B cell (primary cell): Measurements from ENCODE around the gene DIRAS1. TPM values are rescaled to one million over a fixed set of nuclear protein-coding genes. Genes with fewer than 3 reads are reported as not detected.

Source experiments
- ATAC-seq: fragments of 200-7000 bp; cut with Tn5 transposase; one replicate; pipeline ENCODE4 v1.10.0; 2021; ENCODE audit warnings: low read depth, mild to moderate bottlenecking, moderate number of reproducible peaks, moderate library complexity
- CTCF ChIA-PET: fragments of 350-600 bp; sonication (Branson Sonifier 250); formaldehyde crosslinking; loops from one replicate; lab custom pipeline; 2021; ENCODE audit warnings: antibody characterized with exemption, inconsistent platforms; lab: Charles Lee
- POLR2A ChIA-PET: fragments of 350-600 bp; sonication (Branson Sonifier 250); formaldehyde crosslinking; loops from one replicate; lab custom pipeline; 2021; ENCODE audit warnings: antibody characterized with exemption; lab: Charles Lee
- DNase-seq: peaks from one replicate; pipeline ENCODE4 v3.0.0; 2013
- H2AFZ ChIP-seq: 2 replicates; pipeline ENCODE4 v1.6.1; 2012; ENCODE audit warnings: mild to moderate bottlenecking, low read depth, low read length; ENCODE audit not compliant: insufficient read depth, poor library complexity, severe bottlenecking
- H3K27ac ChIP-seq, 2 donors: 1 replicate in 1 of 2; 2 replicates in 1 of 2; pipeline ENCODE4 v1.5.1; 2012 to 2013; ENCODE audit warnings: low read length in 2 of 2, mild to moderate bottlenecking in 2 of 2, moderate library complexity in 1 of 2
- H3K27me3 ChIP-seq, 4 experiments: fragments of 200-600 bp in 1 of 4; sonication (generic) in 1 of 4; replicated peaks in 1 of 4; 1 replicate in 2 of 4; 2 replicates in 2 of 4; pipeline versions ENCODE4 v1.6.1 to v1.7.0; 2013 to 2016; ENCODE audit warnings: low read length in 3 of 4, mild to moderate bottlenecking in 2 of 4, mixed read lengths in 1 of 4, moderate library complexity in 1 of 4; ENCODE audit not compliant: insufficient read depth in 4 of 4, control insufficient read depth in 3 of 4; ENCODE audit errors: control extremely low read depth in 1 of 4
- H3K36me3 ChIP-seq, 2 experiments: replicated peaks in 1 of 2; 1 replicate in 1 of 2; 2 replicates in 1 of 2; pipeline versions ENCODE4 v1.6.1 to v1.7.1; 2013; ENCODE audit warnings: low read length in 1 of 2; ENCODE audit not compliant: insufficient read depth in 2 of 2, control insufficient read depth in 1 of 2; ENCODE audit errors: control extremely low read depth in 1 of 2, extremely low read depth in 1 of 2
- H3K4me1 ChIP-seq, 2 donors: fragments of 200-600 bp in 1 of 2; sonication (generic) in 1 of 2; 1 replicate in 1 of 2; 2 replicates in 1 of 2; pipeline versions ENCODE4 v1.5.1 to v1.6.1; 2013 to 2017; ENCODE audit warnings: low read length in 2 of 2; ENCODE audit not compliant: control insufficient read depth in 2 of 2, insufficient read depth in 2 of 2
- H3K4me2 ChIP-seq: replicated peaks from 2 replicates; pipeline ENCODE3; 2012; ENCODE audit warnings: mild to moderate bottlenecking, low read depth, low read length; ENCODE audit not compliant: poor library complexity, severe bottlenecking
- H3K4me3 ChIP-seq, 5 experiments: fragments of 200-600 bp in 1 of 5; sonication (generic) in 1 of 5; 1 replicate in 3 of 5; 2 replicates in 2 of 5; pipeline versions ENCODE4 v1.5.1 to v1.7.0; 2011 to 2016; ENCODE audit warnings: low read length in 4 of 5, mild to moderate bottlenecking in 4 of 5, low read depth in 2 of 5, control low read depth in 1 of 5, moderate library complexity in 1 of 5; ENCODE audit not compliant: insufficient read depth in 1 of 5; ENCODE audit errors: control extremely low read depth in 1 of 5, extremely low read depth in 1 of 5
- H3K79me2 ChIP-seq: fragments of 200-600 bp; sonication (generic); one replicate; pipeline ENCODE4 v1.6.0; 2016; ENCODE audit warnings: low read length; ENCODE audit not compliant: control insufficient read depth, insufficient read depth
- H3K9ac ChIP-seq: fragments of 200-600 bp; sonication (generic); 2 replicates; pipeline ENCODE4 v1.6.1; 2017; ENCODE audit warnings: mild to moderate bottlenecking, low read length, moderate library complexity
- H3K9me3 ChIP-seq, 3 donors: one replicate each; pipeline versions ENCODE4 v1.6.1 to v1.7.1; 2013; ENCODE audit warnings: low read length in 2 of 3; ENCODE audit not compliant: control insufficient read depth in 2 of 3, insufficient read depth in 1 of 3; ENCODE audit errors: control extremely low read depth in 1 of 3
- H4K20me1 ChIP-seq: 2 replicates; pipeline ENCODE4 v1.6.0; 2012; ENCODE audit warnings: mild to moderate bottlenecking, low read length; ENCODE audit not compliant: insufficient read depth, control insufficient read depth, poor library complexity, severe bottlenecking
- H3K27ac Mint-ChIP-seq: one replicate; pipeline ENCODE4 v1.8.0; 2021; ENCODE audit warnings: mixed read lengths
- H3K27me3 Mint-ChIP-seq: one replicate; pipeline ENCODE4 v1.8.0; 2021; ENCODE audit warnings: mixed read lengths
- H3K4me1 Mint-ChIP-seq: one replicate; pipeline ENCODE4 v1.8.0; 2021; ENCODE audit warnings: mixed read lengths
- H3K4me3 Mint-ChIP-seq: one replicate; pipeline ENCODE4 v1.8.0; 2021; ENCODE audit warnings: mixed read lengths
- H3K9me3 Mint-ChIP-seq: one replicate; pipeline ENCODE4 v1.8.0; 2022; ENCODE audit warnings: mixed read lengths; ENCODE audit not compliant: insufficient read depth
- EZH2 ChIP-seq: IDR thresholded peaks from 2 replicates; pipeline ENCODE4 v1.6.1; 2012; ENCODE audit warnings: borderline replicate concordance, low read depth, mild to moderate bottlenecking, moderate library complexity, low read length; ENCODE audit not compliant: insufficient read depth, poor library complexity, severe bottlenecking
- WGBS: methylation state at CpG from one replicate; pipeline ENCODE4 v1.1.5; 2013; ENCODE audit warnings: missing lambda C conversion rate; ENCODE audit not compliant: insufficient coverage; 5-methylcytosine and 5-hydroxymethylcytosine counted together
- intact Hi-C: fragments of 100-400 bp; cut with micrococcal nuclease; formaldehyde crosslinking; loops from one replicate; pipeline ENCODE4 v1.10.0; 2022
- polyA plus RNA-seq: library from polyadenylated mRNA; depleted of rRNA; stranded (reverse); fragments of >200 nt; gene quantifications from 2 replicates; pipeline ENCODE4 v1.2.3, GENCODE V29; 2012
- total RNA-seq, 2 donors: library from RNA; stranded (reverse); fragments of 120-200 nt in 1 of 2; gene quantifications; 1 replicate in 1 of 2; 2 replicates in 1 of 2; pipeline versions ENCODE4 v1.2.3 to v1.2.4, GENCODE V29; 2013 to 2022
- TF ChIP-seq, protein P1 (sequence below): fragments of 200-600 bp; IDR thresholded peaks from one replicate; pipeline ENCODE4 v1.8.0; 2022; ENCODE audit warnings: antibody characterized with exemption, mild to moderate bottlenecking

The DIRAS1 gene
- total and polyA plus RNA-seq, 2 donors (not counting 1 experiment from before 2014, with no cell fraction given): 5.2 to 23.7 TPM

DNA sequence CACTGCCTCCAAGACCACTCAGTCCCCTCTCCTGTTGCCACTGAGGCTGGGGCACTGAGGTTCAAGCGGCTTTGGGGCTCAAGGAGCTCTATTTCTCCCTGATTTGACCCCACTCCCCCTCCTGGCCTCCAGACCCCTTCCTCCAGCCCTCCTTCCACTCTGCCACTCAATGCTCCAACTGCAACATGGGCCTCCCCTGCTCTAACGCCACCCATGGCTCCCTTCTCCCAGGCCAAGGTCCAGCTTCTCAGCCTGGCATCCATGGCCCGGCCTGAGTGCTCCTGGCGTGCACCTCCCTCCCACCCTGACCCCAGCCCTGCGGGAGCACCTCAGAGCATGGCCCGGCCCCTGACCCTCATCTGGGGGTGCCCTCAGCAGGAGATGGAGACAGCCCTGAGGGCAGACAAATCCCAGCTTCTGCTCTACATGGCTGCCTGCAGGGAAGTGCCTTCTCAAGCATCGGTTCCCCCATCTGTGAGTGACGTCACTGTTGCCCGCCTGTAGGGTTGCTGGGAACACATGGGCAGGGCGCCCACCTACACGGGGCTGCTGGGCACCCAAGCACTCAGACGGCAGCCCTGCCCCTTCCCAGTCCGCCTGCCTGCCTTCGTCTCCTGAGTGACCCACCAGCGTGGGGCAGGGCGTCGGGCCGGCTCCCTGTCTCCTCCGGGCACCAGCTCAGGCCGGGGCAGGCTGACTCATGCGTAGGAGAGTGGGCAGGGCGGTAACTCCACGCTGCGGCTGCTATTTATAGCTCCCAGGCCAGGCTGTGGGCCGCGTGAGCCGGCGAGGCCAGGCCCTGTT lies 1.6 kb upstream of the DIRAS1 start:
- ChIA-PET CTCF (interaction anchor here (1.0 to 1.1 kb wide), 2 partner anchors 24 to 75 kb away, joined by 3 to 4 read pairs; no protein-coding TSS in a partner anchor), POLR2A (interaction anchor here (1.5 kb wide), 1 partner anchor 24 kb away, joined by 5 read pairs; no protein-coding TSS in a partner anchor)
- H3K9me3 ChIP-seq: peaks cover 0 to 5% (median 0%) of the 10 kb centered on the region in 3 donors
- H3K4me1 ChIP-seq: peaks cover 44 to 56% of the 10 kb centered on the region in 2 donors
- H3K4me2 ChIP-seq: peak overlapping the region; percentile 96
- no peak overlapping the region for H3K27ac Mint-ChIP-seq
- peaks cover 4% of the 10 kb centered on the region for H3K27me3 Mint-ChIP-seq
- DNase-seq (peak; percentile 51), ATAC-seq (no peak)
- H3K27ac ChIP-seq: no peak overlapping the region
- peaks cover 35% of the 10 kb centered on the region for H3K4me1 Mint-ChIP-seq
- no peaks in the 10 kb centered on the region for H3K36me3 ChIP-seq
- peaks cover 0 to 17% (median 8%) of the 10 kb centered on the region in 4 experiments for H3K27me3 ChIP-seq
- no peak overlapping the region for H3K9ac ChIP-seq
- no peak for TF ChIP-seq EZH2
- TF ChIP-seq, protein P1, sequence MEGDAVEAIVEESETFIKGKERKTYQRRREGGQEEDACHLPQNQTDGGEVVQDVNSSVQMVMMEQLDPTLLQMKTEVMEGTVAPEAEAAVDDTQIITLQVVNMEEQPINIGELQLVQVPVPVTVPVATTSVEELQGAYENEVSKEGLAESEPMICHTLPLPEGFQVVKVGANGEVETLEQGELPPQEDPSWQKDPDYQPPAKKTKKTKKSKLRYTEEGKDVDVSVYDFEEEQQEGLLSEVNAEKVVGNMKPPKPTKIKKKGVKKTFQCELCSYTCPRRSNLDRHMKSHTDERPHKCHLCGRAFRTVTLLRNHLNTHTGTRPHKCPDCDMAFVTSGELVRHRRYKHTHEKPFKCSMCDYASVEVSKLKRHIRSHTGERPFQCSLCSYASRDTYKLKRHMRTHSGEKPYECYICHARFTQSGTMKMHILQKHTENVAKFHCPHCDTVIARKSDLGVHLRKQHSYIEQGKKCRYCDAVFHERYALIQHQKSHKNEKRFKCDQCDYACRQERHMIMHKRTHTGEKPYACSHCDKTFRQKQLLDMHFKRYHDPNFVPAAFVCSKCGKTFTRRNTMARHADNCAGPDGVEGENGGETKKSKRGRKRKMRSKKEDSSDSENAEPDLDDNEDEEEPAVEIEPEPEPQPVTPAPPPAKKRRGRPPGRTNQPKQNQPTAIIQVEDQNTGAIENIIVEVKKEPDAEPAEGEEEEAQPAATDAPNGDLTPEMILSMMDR: no peak
- no peak overlapping the region for H2AFZ ChIP-seq
- H4K20me1 ChIP-seq: peaks cover 8% of the 10 kb centered on the region
- peaks cover 6% of the 10 kb centered on the region for H3K79me2 ChIP-seq
- H3K4me3 Mint-ChIP-seq: peak overlapping the region; percentile 84
- 73% methylated on average over 28 of the region's 28 CpGs for WGBS
- H3K4me3 ChIP-seq: no peak overlapping the region
- intact Hi-C loops: no loop called here
- H3K9me3 Mint-ChIP-seq: no peaks in the 10 kb centered on the region
